HG02610 (cell line): ENCODE results near the gene OIT3.

Experiments
- ATAC-seq: cut with Tn5 transposase; IDR thresholded peaks from one replicate; pipeline ENCODE4 v1.9.1; 2021; ENCODE audit warnings: mild to moderate bottlenecking, moderate library complexity; ENCODE audit not compliant: unreplicated experiment

The OIT3 gene

DNA sequence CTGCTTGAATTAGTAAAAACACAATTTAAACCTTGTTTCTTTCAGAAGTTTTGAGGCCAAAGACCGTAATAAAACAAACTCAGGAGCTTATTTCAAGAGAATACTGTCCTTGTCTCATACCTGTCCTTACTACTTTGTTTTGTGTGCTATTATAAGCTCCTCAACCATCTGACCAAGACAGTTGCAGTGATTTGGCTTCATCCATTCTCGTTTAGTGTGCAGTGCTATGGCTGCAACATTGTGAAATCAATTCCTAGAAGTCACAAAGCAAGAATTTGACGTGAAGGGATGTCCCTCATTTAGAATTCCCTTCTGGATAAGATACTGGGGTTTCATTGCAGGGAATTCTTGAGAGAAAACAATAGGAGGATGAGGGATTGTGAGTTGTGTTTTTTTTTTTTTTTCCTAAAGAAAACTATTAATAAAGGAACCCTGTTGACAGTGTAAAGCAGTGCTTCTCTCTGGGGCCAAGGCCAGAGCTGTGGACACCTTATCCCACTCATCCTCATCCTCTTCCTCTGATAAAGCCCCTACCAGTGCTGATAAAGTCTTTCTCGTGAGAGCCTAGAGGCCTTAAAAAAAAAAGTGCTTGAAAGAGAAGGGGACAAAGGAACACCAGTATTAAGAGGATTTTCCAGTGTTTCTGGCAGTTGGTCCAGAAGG is at the start of gene OIT3:
OIT3 (plus strand) TSS at position 604 of the 663 bp plus-strand sequence. CDS start 60 bp downstream, outside the sequence.
- no peak for ATAC-seq

DNA sequence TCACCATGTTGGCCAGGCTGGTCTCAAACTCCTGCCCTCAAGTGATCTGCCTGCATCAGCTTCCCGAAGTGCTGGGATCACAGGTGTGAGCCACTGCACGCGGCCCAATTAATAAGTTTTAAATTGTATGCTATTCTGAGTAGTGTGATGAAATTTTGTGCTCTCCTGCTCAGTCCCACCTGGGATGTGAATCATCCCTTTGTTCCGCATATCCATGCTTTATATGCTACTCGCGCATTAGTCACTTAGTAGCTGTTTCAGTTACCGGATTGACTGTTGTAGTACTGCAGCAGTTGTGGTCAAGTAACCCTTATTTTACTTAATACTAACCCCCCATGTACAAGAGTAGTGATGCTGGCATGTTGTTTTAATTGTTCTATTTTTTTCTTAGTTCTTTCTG is 47.3 kb upstream of the OIT3 start:
- no peak for ATAC-seq

DNA sequence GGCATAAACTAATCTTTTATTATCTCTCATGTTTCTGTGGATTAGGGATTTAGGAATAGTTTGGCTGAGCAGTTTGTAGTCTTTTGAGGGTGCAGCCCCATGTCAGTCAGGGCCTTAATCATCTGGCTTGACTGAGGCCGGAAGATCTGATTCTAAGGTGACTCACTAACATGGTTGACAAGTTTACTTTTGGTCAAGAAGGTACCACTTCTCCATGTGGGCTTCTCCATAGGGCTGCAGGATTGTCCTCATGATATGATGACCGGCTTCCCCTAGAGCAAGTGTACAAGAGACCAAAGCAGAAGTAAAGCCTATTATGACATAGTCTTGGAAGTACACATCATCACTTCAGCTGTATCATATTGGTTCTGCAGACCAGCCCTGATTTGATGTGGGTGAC is 45.9 kb upstream of the OIT3 start:
- ATAC-seq, result no peak

DNA sequence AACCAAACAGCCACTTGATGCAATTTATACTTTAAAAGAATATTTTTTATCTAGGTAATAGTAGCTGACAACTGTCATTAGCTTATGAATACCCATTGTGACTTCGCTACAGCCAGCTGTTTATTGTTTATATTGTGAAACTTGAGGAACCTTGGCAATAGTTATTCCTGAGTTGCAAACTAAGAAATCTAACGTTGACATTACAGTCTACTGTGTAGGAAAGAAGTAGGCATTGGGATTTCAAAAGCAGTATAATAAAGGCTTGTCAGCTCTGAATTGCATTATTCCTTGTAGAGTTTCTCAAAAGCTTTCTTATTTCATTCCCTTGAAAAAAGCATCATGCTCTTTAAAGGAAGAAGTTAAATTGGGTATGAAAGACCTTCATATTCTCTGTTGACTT is 42.7 kb upstream of the OIT3 start:
- ATAC-seq, result no peak

DNA sequence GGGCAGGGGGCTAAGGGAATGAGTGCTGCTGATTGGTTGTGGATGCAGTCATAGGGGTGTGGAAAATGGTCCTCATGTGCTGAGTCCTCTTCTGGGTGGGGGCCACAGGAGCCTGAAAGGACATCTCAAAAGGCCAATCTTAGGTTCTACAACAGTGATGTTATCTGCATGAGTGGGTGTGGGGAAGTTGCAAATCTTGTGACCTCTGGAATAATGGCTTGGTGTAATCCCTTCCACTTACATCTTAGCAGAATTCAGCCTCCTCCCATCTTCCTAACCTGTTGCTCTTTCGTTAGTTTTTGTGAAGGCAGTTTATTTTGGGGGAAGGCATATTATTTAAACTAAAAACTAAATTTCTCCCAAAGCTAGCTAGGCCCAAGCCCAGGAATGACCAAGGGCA is 42.0 kb upstream of the OIT3 start:
- ATAC-seq, result no peak

DNA sequence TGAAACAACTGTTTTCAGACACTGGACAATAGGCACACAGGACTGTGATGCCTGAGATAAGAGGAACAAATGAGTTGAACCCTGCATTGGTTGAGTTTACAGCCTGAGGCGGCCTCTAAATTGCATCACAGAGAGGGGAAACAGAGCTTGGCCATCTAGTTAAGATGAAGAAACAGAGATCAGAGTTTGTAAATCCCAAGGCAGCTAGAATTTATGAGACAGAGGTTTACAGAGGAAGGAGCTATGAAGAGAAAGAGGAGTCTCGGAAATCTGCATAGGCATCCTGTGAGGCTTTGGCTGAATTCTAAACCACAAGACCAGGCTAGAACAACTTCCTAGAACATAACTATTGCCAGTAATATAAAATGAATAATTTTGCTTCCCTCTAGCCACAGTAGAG is 41.0 kb upstream of the OIT3 start:
- ATAC-seq, result no peak

DNA sequence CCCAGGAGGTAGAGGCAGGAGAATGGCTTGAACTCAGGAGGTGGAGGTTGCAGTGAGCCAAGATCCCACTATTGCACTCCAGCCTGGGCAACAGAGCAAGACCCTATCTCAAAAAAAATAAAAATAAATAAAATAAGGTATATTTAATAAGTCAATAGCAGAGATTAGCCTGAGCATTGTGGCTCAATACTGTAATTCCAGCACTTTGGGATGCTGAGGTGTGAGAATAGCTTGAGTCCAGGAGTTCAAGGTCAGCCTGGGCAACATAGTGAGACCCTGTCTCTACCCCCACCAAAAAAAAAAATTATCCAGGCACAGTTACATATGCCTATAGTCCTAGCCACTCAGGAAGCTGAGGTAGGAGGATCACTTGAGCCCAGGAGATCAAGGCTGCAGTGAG is 38.4 kb upstream of the OIT3 start:
- ATAC-seq, result no peak

DNA sequence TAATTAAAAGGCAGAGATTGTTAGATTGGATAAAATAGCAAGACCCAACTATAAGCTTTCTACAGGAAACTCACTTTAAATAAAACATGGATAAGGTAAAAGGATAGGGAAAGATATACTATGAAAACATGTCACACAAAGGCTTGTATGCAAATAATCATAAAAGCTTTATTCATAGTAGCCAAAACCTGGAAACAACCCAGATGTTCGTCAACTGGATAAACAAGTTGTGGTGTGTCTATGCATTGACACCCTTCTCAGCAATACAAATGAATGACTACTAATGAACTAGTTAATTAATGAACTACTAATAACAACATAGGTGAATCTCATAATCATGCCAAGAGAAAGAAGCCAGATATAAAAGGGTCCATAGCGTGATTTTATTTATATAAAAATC is 37.7 kb upstream of the OIT3 start:
- no peak for ATAC-seq

DNA sequence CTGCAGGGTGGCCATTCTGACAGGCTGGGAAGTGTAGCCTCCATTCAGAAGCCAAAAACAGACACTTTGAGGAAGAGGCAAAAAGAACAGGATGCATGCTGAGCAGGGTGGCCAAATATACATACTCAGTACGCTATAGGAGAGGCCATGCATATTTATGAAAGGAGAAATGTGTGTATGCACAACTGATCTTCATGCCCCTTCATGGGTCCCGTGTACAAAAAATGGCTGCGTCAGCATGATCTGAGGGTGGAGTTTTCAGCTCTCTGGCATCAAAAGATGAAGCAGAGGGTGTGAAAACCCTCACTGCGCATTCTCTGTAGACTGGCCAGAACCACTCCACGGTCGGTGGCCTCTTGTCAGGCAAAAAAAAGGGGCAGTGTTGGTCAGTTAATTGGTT is 35.5 kb upstream of the OIT3 start:
- no peak for ATAC-seq

DNA sequence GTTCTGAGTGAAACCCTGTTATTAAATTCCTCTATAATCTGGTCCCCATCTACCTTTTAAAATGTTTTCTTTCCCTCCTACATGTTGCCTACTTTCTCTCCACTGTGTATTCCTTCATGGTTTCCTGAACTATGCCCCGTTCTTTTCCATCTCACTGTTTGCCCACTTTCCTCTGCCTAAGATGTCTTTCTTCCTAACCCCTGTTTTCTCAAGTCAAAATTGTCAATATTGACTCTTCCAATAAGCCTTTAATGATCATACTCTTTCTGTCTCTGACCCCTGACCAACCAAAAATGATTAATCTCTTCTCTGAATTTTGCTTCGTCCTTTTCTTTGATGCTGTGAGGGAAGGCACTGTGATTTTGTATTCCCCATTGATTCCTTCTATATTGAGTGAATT is 30.6 kb upstream of the OIT3 start:
- no peak for ATAC-seq

DNA sequence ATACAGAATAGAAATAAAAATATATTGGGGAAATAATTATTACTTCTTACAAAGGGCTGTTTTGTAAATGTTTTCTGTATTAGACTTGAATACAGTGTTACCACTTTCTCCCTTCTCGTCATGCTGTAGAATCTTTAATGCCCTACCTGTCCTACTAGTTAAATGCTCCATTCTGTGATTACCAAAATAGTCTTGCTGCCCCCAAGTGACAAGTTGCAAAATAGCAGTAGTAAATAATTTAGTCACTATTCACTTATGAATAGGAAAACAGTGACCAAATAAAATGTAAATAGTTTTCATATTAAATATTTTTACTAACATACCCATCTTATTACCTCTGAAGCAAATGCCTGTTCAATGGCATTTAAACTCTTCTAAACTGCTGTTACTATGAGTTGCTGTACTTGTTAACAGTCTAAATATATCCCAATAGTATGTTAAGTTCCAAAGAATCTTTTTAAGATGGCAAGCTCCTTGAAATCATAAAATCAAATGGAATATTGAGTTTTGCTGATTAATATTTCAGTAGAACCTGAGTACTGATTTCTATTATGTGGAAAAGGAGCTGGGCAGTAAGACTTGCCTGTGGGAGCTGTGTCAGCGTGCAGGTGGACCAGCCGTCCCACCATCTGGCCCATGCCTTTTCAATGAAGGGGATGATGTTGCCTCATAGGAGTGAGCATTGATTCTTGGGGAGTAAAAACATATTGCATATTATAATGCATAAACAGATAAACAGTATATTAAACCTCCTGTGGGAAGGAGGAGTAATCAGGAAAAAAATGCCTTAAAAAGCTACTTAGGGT is 18.1 kb upstream of the OIT3 start:
- no peak for ATAC-seq

DNA sequence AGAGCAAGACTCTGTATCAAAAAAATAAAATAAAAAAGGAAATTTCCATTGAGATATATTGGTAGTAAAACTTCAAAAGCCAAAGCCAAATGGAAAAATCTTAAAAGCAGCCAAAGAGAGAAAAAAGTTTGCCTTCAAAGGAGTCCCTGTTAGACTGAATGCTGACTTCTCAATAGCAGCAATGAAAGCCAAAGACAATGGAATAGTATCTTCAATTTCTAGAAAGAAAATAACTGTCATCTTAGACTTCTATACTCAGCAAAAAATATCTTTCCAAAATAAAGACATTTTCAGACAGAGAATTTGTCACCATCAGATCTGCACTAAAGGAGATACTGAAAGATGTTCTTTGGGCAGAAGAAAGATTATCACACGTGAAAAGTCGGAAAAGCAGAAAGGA is 14.3 kb upstream of the OIT3 start:
- no peak for ATAC-seq

DNA sequence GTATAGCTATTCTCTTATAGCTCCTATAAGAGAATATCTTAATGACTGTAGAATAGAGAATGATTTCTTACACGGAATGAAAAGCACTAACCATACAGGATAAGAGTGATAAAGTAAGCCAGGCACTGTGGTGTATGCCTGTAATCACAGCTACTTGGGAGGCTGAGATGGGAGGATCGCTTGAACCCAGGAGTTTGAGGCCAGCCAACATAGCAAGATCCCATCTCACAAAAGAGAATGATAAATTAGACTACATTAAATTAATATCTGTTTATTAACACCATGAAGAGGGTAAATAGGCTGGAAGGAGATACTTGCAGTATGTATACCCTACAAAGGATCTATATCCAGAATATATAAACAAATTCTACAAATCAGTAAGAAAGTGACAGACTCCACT is 12.2 kb upstream of the OIT3 start:
- ATAC-seq, result no peak

DNA sequence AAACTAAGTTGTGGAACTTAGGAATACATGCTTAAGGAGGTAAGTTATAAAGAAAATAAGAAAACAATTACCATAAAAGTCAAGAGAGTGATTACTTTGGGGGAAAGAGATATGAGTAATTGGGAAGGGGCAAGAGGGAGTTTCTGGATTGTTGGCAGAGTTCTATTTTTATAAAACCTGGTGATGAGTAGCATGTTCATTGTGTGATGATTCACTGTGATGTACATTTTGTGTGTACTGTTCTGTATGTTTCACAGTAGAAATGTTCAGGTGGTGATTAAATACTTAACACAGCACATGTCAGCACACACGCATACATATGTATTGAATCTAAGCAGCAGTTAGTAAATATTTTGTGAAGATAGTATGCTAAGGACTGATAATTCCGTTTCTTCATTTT is 9.7 kb upstream of the OIT3 start:
- no peak for ATAC-seq

DNA sequence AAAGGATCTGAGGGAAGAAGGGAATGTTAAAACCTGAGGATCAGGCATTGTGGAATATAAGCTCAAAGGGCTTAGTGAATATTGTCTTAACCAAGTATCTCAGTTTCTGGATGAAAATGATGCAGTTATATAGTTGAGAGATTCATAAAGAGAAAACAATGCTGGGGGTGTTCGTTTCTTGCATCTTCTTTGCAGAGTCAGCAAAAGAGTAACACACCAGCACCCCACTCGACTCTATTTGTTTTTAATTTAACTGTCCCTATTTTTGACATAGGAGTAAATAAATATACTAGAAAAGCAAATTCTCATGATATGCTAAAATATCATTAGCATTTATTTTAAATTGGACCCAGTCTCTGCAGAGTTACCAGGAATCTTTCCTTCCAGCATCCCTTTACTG is 7.6 kb upstream of the OIT3 start:
- ATAC-seq, result no peak

DNA sequence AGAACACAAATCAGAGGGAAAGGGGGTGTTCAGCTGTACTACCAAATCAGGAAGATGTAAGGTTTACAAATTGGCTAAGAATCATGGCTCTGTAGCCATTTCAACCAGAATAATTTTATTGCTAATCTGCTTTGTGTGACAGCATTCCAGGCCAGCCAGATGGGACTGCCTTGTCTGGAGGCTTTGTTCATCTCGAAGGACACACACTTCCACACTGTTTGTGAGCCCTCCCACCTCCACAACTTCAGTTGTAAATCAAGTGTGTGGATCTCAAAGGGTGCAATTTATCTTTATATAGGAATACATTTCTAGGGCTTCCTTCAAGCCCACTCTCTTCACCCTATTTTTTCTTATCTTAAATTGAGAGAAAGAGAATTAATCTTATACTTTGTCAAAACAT is 6.9 kb upstream of the OIT3 start:
- ATAC-seq, result no peak

DNA sequence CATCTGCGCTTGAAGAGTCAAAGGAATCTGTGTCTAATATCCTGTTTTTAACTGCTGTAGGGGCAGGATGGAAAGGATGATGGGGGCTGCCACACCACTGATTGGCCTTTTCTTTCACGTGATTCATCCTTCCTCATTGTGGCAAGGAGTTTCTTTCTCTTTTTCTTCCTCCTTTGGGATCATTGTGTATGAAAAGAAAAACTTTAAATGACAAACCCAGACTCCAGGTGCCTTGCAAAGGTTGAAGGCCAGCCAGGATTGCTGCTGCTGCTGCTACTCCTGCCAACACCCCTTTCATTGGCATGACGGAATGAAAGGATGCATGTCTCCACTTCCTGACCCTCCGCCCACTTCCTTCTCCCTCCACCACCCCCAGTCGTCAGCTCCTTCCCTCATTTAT is 6.5 kb upstream of the OIT3 start:
- no peak for ATAC-seq

DNA sequence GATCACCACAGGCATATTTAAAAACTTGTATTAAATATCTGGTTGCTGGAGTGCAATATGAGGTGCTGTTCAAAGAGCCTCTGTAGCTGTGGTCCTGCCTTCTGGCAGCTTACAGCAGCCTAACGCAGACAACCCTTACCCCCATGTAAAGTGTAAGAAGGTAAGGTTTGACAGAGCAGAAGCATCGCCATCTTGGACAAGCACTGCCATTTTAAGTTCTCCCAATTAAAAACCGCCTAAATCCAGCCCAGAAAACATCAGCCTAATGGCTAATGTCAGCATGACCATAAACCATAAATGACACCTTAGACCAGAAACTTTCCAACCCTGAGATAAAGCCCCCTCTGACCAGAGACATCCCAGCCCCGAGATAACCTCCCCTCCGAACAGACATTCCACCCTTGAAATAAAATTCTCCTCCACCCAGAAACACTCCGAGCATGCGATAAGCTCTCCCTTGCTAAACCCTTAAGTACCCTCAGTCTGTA is 5.3 kb upstream of the OIT3 start:
- no peak for ATAC-seq

DNA sequence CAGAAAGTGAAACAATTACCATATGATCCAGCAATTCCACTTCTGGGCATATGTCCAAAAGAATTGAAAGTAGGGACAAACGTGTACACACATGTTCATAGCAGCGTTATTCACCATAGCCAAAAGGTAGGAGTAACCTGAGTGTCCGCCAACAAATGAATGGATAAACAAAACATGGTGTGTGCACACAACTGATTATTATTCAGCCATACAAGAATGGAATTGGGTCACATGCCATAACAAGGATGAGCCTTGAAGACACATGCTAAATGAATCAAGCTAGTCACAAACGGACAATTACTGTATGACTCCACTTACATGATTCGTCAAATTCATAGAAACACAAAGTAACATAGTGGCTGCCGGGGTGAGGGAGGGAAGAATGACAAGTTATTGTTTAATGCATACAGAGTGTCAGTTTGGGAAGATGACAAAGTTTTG is 4.1 kb upstream of the OIT3 start:
- no peak for ATAC-seq

DNA sequence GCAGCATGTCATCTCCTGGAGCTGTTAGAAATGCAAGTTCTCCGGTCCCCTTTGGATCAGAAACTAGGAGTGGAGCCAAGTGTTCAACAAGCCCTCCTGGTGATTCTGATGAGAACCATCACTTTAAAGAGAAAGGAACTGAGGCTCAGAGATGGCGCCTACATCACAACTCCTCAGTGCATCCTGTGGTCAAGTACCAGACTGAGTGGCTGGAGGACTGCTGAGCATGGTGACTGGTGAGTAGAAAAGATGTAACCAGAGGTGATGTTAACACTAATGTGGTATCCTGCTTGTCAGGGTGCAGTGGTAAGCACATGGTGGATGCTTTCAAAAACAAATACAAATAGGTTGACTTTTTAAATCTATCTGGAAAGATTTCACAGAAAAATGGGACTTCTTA is 3.5 kb upstream of the OIT3 start:
- ATAC-seq, result no peak

DNA sequence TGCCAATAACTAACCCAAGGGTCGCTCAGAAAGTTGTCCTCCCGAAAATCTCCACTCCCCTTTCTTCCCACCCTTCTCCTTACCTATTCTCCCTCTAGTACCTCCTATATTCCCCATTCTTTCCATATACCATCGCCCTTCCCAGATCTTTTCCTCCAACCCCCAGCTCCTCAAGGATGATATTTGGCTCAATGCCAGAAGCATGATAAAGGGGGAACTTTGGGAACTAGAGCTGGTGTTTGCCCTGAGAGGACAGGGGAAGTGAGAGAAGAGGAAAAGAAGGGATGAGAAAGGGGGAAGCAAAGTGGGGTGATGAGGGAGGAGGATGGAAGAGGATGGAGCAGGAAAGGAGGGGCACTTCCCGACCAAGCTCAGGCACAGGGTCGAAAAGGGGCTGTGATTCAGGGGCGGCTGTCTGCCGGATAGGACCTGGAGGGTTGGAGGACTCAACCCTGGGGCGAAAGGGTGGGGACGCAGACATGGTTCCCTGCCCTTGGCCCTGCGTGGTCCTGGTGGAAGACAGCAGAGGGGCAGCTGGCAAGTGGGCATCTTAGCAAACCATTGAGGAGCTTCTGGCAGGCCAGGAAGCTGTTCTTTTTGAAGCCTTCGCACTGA is 1.8 kb downstream of the OIT3 start:
- ATAC-seq, result no peak

DNA sequence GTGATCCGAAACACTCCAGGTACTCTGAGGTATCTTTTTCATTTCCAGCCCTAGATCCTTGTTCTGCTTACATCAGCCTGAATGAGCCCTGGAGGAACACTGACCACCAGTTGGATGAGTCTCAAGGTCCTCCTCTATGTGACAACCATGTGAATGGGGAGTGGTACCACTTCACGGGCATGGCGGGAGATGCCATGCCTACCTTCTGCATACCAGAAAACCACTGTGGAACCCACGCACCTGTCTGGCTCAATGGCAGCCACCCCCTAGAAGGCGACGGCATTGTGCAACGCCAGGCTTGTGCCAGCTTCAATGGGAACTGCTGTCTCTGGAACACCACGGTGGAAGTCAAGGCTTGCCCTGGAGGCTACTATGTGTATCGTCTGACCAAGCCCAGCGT is 5.1 kb downstream of the OIT3 start:
- no peak for ATAC-seq
